Measurements from ENCODE around the gene CLEC16A. TPM values are rescaled to one million over a fixed set of nuclear protein-coding genes. Genes with fewer than 3 reads are reported as not detected.
A peak's percentile ranks its signal among the peaks of the same experiment; 100 is the strongest.
"Not testable (repeated sequence)": the region's sequence is repeated elsewhere in the genome, so short reads cannot be mapped to it uniquely, and the experiment has no call there.

Gene CLEC16A
- total RNA-seq, 1 donor from 2014 or later: 22.1 TPM

GRCh38 chr16:10939649-10940234, 4.6 kb upstream of the CLEC16A start:
- DNase-seq: no peak

- peak; percentile 36 for DNase-seq
Observed at GRCh38 chr16:10940501-10941079, 3.8 kb upstream of the CLEC16A start.

- DNase-seq: no peak
Observed at GRCh38 chr16:10941127-10941933, 3.0 kb upstream of the CLEC16A start.

- DNase-seq: not testable (repeated sequence)
Observed at GRCh38 chr16:10941935-10942351, 2.4 kb upstream of the CLEC16A start.

GRCh38 chr16:10942352-10943063, 1.9 kb upstream of the CLEC16A start, which contains the start of gene DEXI:
TSS of gene DEXI (minus strand) at chr16:10942468. CDS start at chr16:10942005, 463 bp downstream.
- DNase-seq: peak; percentile 93

- no peak for DNase-seq
Observed at GRCh38 chr16:10943064-10943353, 1.4 kb upstream of the CLEC16A start.

GRCh38 chr16:10945065-10945787, 862 bp downstream of the CLEC16A start:
- peak; percentile 56 for DNase-seq

- DNase-seq: no peak
Observed at GRCh38 chr16:10946308-10946707, 1.9 kb downstream of the CLEC16A start.

- DNase-seq: no peak
Observed at GRCh38 chr16:10947211-10947787, 2.9 kb downstream of the CLEC16A start.

- no peak for DNase-seq
Observed at GRCh38 chr16:10949424-10949970, 5.1 kb downstream of the CLEC16A start.

GRCh38 chr16:10950393-10950792, 6.0 kb downstream of the CLEC16A start:
- DNase-seq: no peak

GRCh38 chr16:10951026-10951425, 6.7 kb downstream of the CLEC16A start:
- no peak for DNase-seq

- DNase-seq: no peak
Observed at GRCh38 chr16:10954903-10955302, 10.5 kb downstream of the CLEC16A start.

GRCh38 chr16:10957771-10958482, 13.6 kb downstream of the CLEC16A start:
- peak; percentile 58 for DNase-seq

GRCh38 chr16:10959161-10959560, 14.8 kb downstream of the CLEC16A start:
- no peak for DNase-seq

- no peak for DNase-seq
Observed at GRCh38 chr16:10961231-10961630, 16.9 kb downstream of the CLEC16A start.

- peak; percentile 86 for DNase-seq
Observed at GRCh38 chr16:10964039-10964890, 19.9 kb downstream of the CLEC16A start.

GRCh38 chr16:10964891-10965326, 20.5 kb downstream of the CLEC16A start:
- no peak for DNase-seq

- DNase-seq: no peak
Observed at GRCh38 chr16:10965440-10966061, 21.2 kb downstream of the CLEC16A start.

- no peak for DNase-seq
Observed at GRCh38 chr16:10966129-10966528, 21.8 kb downstream of the CLEC16A start.

Measured in dermis blood vessel endothelial cell (primary cell).